SK-N-MC (cell line): ENCODE data around the gene OR2AG2.

Experiments used
- EZH2 ChIP-seq: fragments of 200-600 bp; sonication (generic); IDR thresholded peaks from one replicate; pipeline ENCODE4 v1.6.1; 2017; ENCODE audit warnings: antibody characterized with exemption
- POLR2AphosphoS5 ChIP-seq: IDR thresholded peaks from 2 replicates; pipeline ENCODE4 v1.6.1; 2012; ENCODE audit warnings: mild to moderate bottlenecking, low read depth, low read length, borderline replicate concordance

GRCh38 chr11:6733326-6734275, 38.2 kb downstream of the OR2AG2 start:
- TF ChIP-seq POLR2AphosphoS5, result no peak
- no peak for TF ChIP-seq EZH2
